ENCODE measurements around the gene ARMC3. TPM values are rescaled to one million over a fixed set of nuclear protein-coding genes. Genes with fewer than 3 reads are reported as not detected.

ARMC3 gene
- total RNA-seq, 1 experiment from 2014 or later, result 0.09 TPM

DNA sequence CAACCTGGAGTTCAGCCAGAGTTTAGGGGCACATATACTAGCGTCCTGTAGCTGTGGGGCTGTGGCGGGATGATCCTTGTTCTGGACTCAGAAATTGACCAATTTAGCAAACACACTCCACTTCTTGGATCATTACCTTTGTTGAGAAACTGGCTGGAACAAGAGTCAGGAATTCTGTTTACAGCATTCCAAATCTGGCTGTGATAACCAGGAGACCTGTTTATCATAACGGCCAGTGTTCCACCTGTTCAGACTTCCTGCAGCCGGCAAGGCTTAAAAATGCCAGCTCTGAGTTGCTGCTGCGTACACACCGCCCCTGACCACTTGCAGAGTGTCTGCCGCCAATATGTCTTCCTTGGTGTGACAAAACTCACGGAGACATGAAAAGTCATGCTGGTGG lies 64.8 kb downstream of the ARMC3 start:
- WGBS (ENCODE audit: extremely low coverage, insufficient read length, low lambda C conversion rate), result no CpG with 5 or more reads among the region's 8 CpGs

More for the DNA sequence above, 64.8 kb downstream of the ARMC3 start:
- no peak overlapping the region for H3K4ac ChIP-seq (ENCODE audit: low read depth, low read length)
- H2BK5ac ChIP-seq (ENCODE audit: insufficient read length, low read length), result no peak overlapping the region
- TF ChIP-seq CTCF (conservative IDR thresholded peaks at IDR 0.05), result no peak
- no peak overlapping the region for H4K8ac ChIP-seq (replicated peaks; ENCODE audit: insufficient read length, low read depth, low read length)
- H2AK5ac ChIP-seq (ENCODE audit: insufficient read length, low read length), result no peak overlapping the region
- no peak overlapping the region for H3T11ph ChIP-seq (ENCODE audit: low read length)
- H2AFZ ChIP-seq (ENCODE audit: low read length), result no peak overlapping the region
- H3K79me1 ChIP-seq (ENCODE audit: insufficient read depth, low read depth, low read length, poor library complexity, severe bottlenecking), result no peaks in the 10 kb centered on the region
- no peak for DNase-seq
- H3K27me3 Mint-ChIP-seq (ENCODE audit: low read depth), result no peaks in the 10 kb centered on the region; the same call in 1 of the 2 replicates
- no peaks in the 10 kb centered on the region for H3K23me2 ChIP-seq (ENCODE audit: insufficient read length, low read depth, low read length, poor library complexity, severe bottlenecking)
- H2BK120ac ChIP-seq (ENCODE audit: low read depth, low read length, poor library complexity, severe bottlenecking), result no peak overlapping the region
- no peak overlapping the region for H4K5ac ChIP-seq (ENCODE audit: insufficient read length, low read depth, low read length)
- H3K14ac ChIP-seq (ENCODE audit: insufficient read depth, low read length), result no peak overlapping the region
- no peak overlapping the region for H3K56ac ChIP-seq (ENCODE audit: insufficient read length, low read depth, low read length)
- no peaks in the 10 kb centered on the region; a peak in 1 of 5 replicates for H3K9me3 Mint-ChIP-seq
- no peaks in the 10 kb centered on the region for H3K79me2 ChIP-seq (ENCODE audit: insufficient read depth, low read length)
- no peaks in the 10 kb centered on the region for H3K27me3 ChIP-seq (ENCODE audit: insufficient read depth, low read length)
- H3K23ac ChIP-seq (ENCODE audit: insufficient read length, low read depth, low read length), result no peak overlapping the region
- H3K4me2 ChIP-seq (ENCODE audit: insufficient read depth, insufficient read length, low read length), result no peak overlapping the region
- H4K20me1 ChIP-seq (ENCODE audit: control insufficient read depth, insufficient read depth, insufficient read length), result no peaks in the 10 kb centered on the region
- H3K36me3 Mint-ChIP-seq (ENCODE audit: insufficient read depth in 1 of 3, low read depth in 3 of 3), result no peaks in the 10 kb centered on the region
- no peaks in the 10 kb centered on the region for H3K9me3 ChIP-seq (ENCODE audit: control insufficient read depth, low read depth, low read length)
- no peak overlapping the region for H2BK15ac ChIP-seq (ENCODE audit: low read depth, low read length)
- peaks cover 5 to 7% of the 10 kb centered on the region in 2 experiments for H3K4me1 Mint-ChIP-seq
- H2BK20ac ChIP-seq (ENCODE audit: low read depth, low read length, poor library complexity, severe bottlenecking), result no peak overlapping the region
- H3K4me3 Mint-ChIP-seq, result no peak overlapping the region
- no peak overlapping the region for H3K18ac ChIP-seq (ENCODE audit: insufficient read length, low read depth, low read length)
- H3K27ac Mint-ChIP-seq, result no peak overlapping the region
- no peaks in the 10 kb centered on the region for H3K4me1 ChIP-seq (ENCODE audit: insufficient read depth, low read length)
- H4K91ac ChIP-seq (ENCODE audit: insufficient read length, low read depth, low read length), result no peak overlapping the region
- no peak overlapping the region for H3K9ac ChIP-seq (ENCODE audit: extremely low read depth, insufficient read length, low read length)
- no peak overlapping the region for H2BK12ac ChIP-seq (ENCODE audit: insufficient read length, low read depth, low read length)
- no peak overlapping the region for H3K27ac ChIP-seq (ENCODE audit: insufficient read length, low read depth, low read length)

Data from H9 (cell line).